Breast epithelium (tissue), 4 donors: Measurements from ENCODE around the gene NR5A2. TPM values are rescaled to one million over a fixed set of nuclear protein-coding genes. Genes with fewer than 3 reads are reported as not detected.

Experiments used
- DNase-seq, 2 donors: peaks; one replicate each; pipeline ENCODE4 v3.0.0-alpha.2; 2019; ENCODE audit warnings: low spot score in 2 of 2
- H3K27ac ChIP-seq, 2 donors: fragments of 200-600 bp; sonication (generic) in 1 of 2; one replicate each; pipeline ENCODE4 v1.5.1; 2016 to 2019; ENCODE audit warnings: mild to moderate bottlenecking in 1 of 2
- H3K27me3 ChIP-seq, 2 donors: fragments of 200-600 bp; sonication (generic) in 1 of 2; one replicate each; pipeline versions ENCODE4 v1.5.1 to v1.6.0; 2017 to 2019; ENCODE audit warnings: control low read depth in 1 of 2, mild to moderate bottlenecking in 1 of 2
- H3K36me3 ChIP-seq: fragments of 200-600 bp; one replicate; pipeline ENCODE4 v1.5.1; 2019
- H3K4me1 ChIP-seq, 2 donors: fragments of 200-600 bp; sonication (generic); one replicate each; pipeline ENCODE4 v1.5.1; 2016 to 2019; ENCODE audit warnings: control low read depth in 1 of 2
- H3K4me3 ChIP-seq, 3 donors: fragments of 200-600 bp; sonication (generic); 1 replicate in 2 of 3; 2 replicates in 1 of 3; pipeline ENCODE4 v1.5.1; 2016 to 2019; ENCODE audit warnings: mild to moderate bottlenecking in 3 of 3, moderate library complexity in 2 of 3
- H3K9me3 ChIP-seq, 2 donors: fragments of 200-600 bp; sonication (generic) in 1 of 2; one replicate each; pipeline ENCODE4 v1.5.1; 2016 to 2019; ENCODE audit warnings: control low read depth in 1 of 2
- CTCF ChIP-seq, 3 donors: fragments of 450-650 bp; IDR thresholded peaks; one replicate each; pipeline ENCODE4 v1.5.1; 2016 to 2017; ENCODE audit warnings: antibody characterized with exemption in 3 of 3, mild to moderate bottlenecking in 3 of 3, moderate library complexity in 3 of 3
- POLR2A ChIP-seq: fragments of 450-650 bp; IDR thresholded peaks from one replicate; pipeline ENCODE4 v1.6.1; 2016; ENCODE audit warnings: antibody characterized with exemption, mild to moderate bottlenecking, moderate library complexity
- POLR2AphosphoS5 ChIP-seq, 3 donors: sonication (generic); formaldehyde crosslinking; IDR thresholded peaks; one replicate each; pipeline ENCODE4 v1.6.1; 2017; ENCODE audit warnings: antibody characterized with exemption in 3 of 3
- intact Hi-C: fragments of 100-400 bp; cut with DNase I; formaldehyde crosslinking; loops from one replicate; pipeline ENCODE4 v1.15.1; 2023; ENCODE audit warnings: low total_unique reads
- total RNA-seq, 3 donors: library from RNA; depleted of rRNA; stranded (reverse); fragments of >200 nt; gene quantifications; one replicate each; pipeline ENCODE4 v1.1.0, GENCODE V29; 2016

The NR5A2 gene
- total RNA-seq, 3 donors from 2014 or later, result 4.1 to 5.6 (median 4.9) TPM

GRCh38 chr1:200215350-200215749, 187.8 kb downstream of the NR5A2 start:
- no peaks in the 10 kb centered on the region for H3K36me3 ChIP-seq
- TF ChIP-seq POLR2AphosphoS5 (IDR thresholded peaks at IDR 0.05) (no peak), CTCF (IDR thresholded peaks at IDR 0.05) (no peak), POLR2A (no peak)
- intact Hi-C loops, result no loop called here
- H3K9me3 ChIP-seq, result peaks cover 0 to 2% of the 10 kb centered on the region in 2 donors
- H3K27ac ChIP-seq, result no peak overlapping the region
- H3K4me3 ChIP-seq, result no peak overlapping the region
- DNase-seq, result no peak
- H3K4me1 ChIP-seq, result no peaks in the 10 kb centered on the region
- H3K27me3 ChIP-seq, result no peaks in the 10 kb centered on the region

GRCh38 chr1:200217703-200218102, 190.2 kb downstream of the NR5A2 start:
- Histone ChIP-seq H3K27ac (no peak overlapping the region), H3K36me3 (no peaks in the 10 kb centered on the region), H3K4me1 (no peaks in the 10 kb centered on the region), H3K27me3 (no peaks in the 10 kb centered on the region), H3K9me3 (peaks cover 0 to 2% of the 10 kb centered on the region in 2 donors), H3K4me3 (no peak overlapping the region)
- TF ChIP-seq POLR2AphosphoS5 (IDR thresholded peaks at IDR 0.05), result no peak
- no peak for TF ChIP-seq POLR2A
- TF ChIP-seq CTCF (IDR thresholded peaks at IDR 0.05), result no peak
- intact Hi-C loops, result no loop called here
- no peak for DNase-seq

GRCh38 chr1:200221614-200222282, 194.2 kb downstream of the NR5A2 start:
- no peak overlapping the region for H3K27ac ChIP-seq
- no peak for DNase-seq
- intact Hi-C loops, result loop anchor here (5.0 kb wide), 1 partner anchor 439 kb away; no protein-coding TSS in a partner anchor
- no peak overlapping the region for H3K4me3 ChIP-seq
- H3K9me3 ChIP-seq, result no peaks in the 10 kb centered on the region
- TF ChIP-seq POLR2AphosphoS5 (IDR thresholded peaks at IDR 0.05) (no peak), POLR2A (no peak), CTCF (IDR thresholded peaks at IDR 0.05) (no peak)
- H3K27me3 ChIP-seq, result peaks cover 0 to 2% of the 10 kb centered on the region in 2 donors
- no peaks in the 10 kb centered on the region for H3K4me1 ChIP-seq
- H3K36me3 ChIP-seq, result no peaks in the 10 kb centered on the region

- Histone ChIP-seq H3K36me3 (no peaks in the 10 kb centered on the region), H3K27me3 (peaks cover 0 to 4% of the 10 kb centered on the region in 2 donors), H3K4me1 (no peaks in the 10 kb centered on the region), H3K27ac (no peak overlapping the region), H3K4me3 (no peak overlapping the region), H3K9me3 (no peaks in the 10 kb centered on the region)
- no peak for TF ChIP-seq POLR2A
- no peak for DNase-seq
- intact Hi-C loops, result loop anchor here (5.0 kb wide), 1 partner anchor 441 kb away; no protein-coding TSS in a partner anchor
Measured at GRCh38 chr1:200223207-200223606, 195.7 kb downstream of the NR5A2 start.

- TF ChIP-seq POLR2AphosphoS5 (IDR thresholded peaks at IDR 0.05), result no peak
- no peak for TF ChIP-seq CTCF (IDR thresholded peaks at IDR 0.05)
- intact Hi-C loops, result loop anchor here (5.0 kb wide), 1 partner anchor 441 kb away; no protein-coding TSS in a partner anchor
- H3K4me1 ChIP-seq, result no peaks in the 10 kb centered on the region
Measured at GRCh38 chr1:200223613-200224012, 196.1 kb downstream of the NR5A2 start.

More at GRCh38 chr1:200223613-200224012, 196.1 kb downstream of the NR5A2 start:
- no peak for DNase-seq
- peaks cover 0 to 4% of the 10 kb centered on the region in 2 donors for H3K27me3 ChIP-seq
- no peaks in the 10 kb centered on the region for H3K9me3 ChIP-seq
- no peak overlapping the region for H3K27ac ChIP-seq
- H3K4me3 ChIP-seq, result no peak overlapping the region
- H3K36me3 ChIP-seq, result no peaks in the 10 kb centered on the region
